Caco-2 (cell line): ENCODE measurements around the gene BDKRB2. TPM values are rescaled to one million over a fixed set of nuclear protein-coding genes. Genes with fewer than 3 reads are reported as not detected.

Experiments used
- BruUV-seq: library from RNA; stranded (reverse); fragments of 400-500 nt; replicated peaks from 2 replicates; lab custom pipeline; 2021; lab: Mats Ljungman, UMichigan
- CTCF ChIA-PET: fragments of 300-600 bp; sonication (Branson Sonifier 250); formaldehyde crosslinking; loops from one replicate; lab custom pipeline; 2022; ENCODE audit warnings: antibody characterized with exemption; lab: Charles Lee
- POLR2A ChIA-PET: fragments of 300-600 bp; sonication (Branson Sonifier 250); formaldehyde crosslinking; loops from one replicate; lab custom pipeline; 2022; ENCODE audit warnings: antibody characterized with exemption; lab: Charles Lee
- DNase-seq, 2 experiments: peaks; one replicate each; pipeline versions ENCODE4 v3.0.0 to v3.0.0-alpha.2; 2020 to 2022
- H3K27me3 ChIP-seq: replicated peaks from 2 replicates; pipeline ENCODE4 v1.6.0; 2011; ENCODE audit warnings: low read length; ENCODE audit not compliant: control insufficient read depth, insufficient read depth
- H3K36me3 ChIP-seq: 2 replicates; pipeline ENCODE4 v1.5.1; 2011; ENCODE audit warnings: low read length; ENCODE audit not compliant: control insufficient read depth, insufficient read depth
- H3K4me1 ChIP-seq: fragments of 250-450 bp; sonication (Bioruptor Pico); 2 replicates; pipeline ENCODE4 v1.5.1; 2020; ENCODE audit warnings: mild to moderate bottlenecking
- H3K4me3 ChIP-seq: 2 replicates; pipeline ENCODE4 v1.5.1; 2011; ENCODE audit warnings: low read depth, mild to moderate bottlenecking, control low read depth, low read length
- H3K9me3 ChIP-seq: fragments of 250-450 bp; sonication (Bioruptor Pico); 2 replicates; pipeline ENCODE4 v1.5.1; 2020; ENCODE audit warnings: mild to moderate bottlenecking, moderate library complexity
- H3K27ac Mint-ChIP-seq: one replicate; pipeline ENCODE4 v1.8.0; 2022; ENCODE audit warnings: mixed read lengths; ENCODE audit not compliant: unreplicated experiment
- H3K27me3 Mint-ChIP-seq: one replicate; pipeline ENCODE4 v1.8.0; 2022; ENCODE audit warnings: mixed read lengths; ENCODE audit not compliant: insufficient read depth, unreplicated experiment
- H3K36me3 Mint-ChIP-seq: one replicate; pipeline ENCODE4 v1.8.0; 2022; ENCODE audit warnings: mild to moderate bottlenecking, mixed read lengths; ENCODE audit not compliant: insufficient read depth, unreplicated experiment
- H3K4me1 Mint-ChIP-seq: one replicate; pipeline ENCODE4 v1.8.0; 2022; ENCODE audit warnings: low read depth, mixed read lengths; ENCODE audit not compliant: unreplicated experiment
- H3K4me3 Mint-ChIP-seq: one replicate; pipeline ENCODE4 v1.8.0; 2022; ENCODE audit warnings: mild to moderate bottlenecking, moderate library complexity, mixed read lengths; ENCODE audit not compliant: unreplicated experiment
- H3K9me3 Mint-ChIP-seq: one replicate; pipeline ENCODE4 v1.8.0; 2022; ENCODE audit warnings: mixed read lengths; ENCODE audit not compliant: unreplicated experiment
- intact Hi-C: fragments of 100-400 bp; cut with micrococcal nuclease; formaldehyde crosslinking; loops from one replicate; pipeline ENCODE4 v1.10.0; 2022; ENCODE audit not compliant: unreplicated experiment
- total RNA-seq: library from RNA; stranded (reverse); gene quantifications from 2 replicates; pipeline ENCODE4 v1.2.3, GENCODE V29; 2022
- TF ChIP-seq, protein P1 (sequence below), 2 experiments: fragments of 200-600 bp in 1 of 2; IDR thresholded peaks; 1 replicate in 1 of 2; 2 replicates in 1 of 2; pipeline versions ENCODE4 v1.5.1 to v1.8.0; 2011 to 2022; ENCODE audit warnings: antibody characterized with exemption in 1 of 2, control low read depth in 1 of 2, inconsistent platforms in 1 of 2, low read depth in 1 of 2, low read length in 1 of 2, mild to moderate bottlenecking in 1 of 2, moderate library complexity in 1 of 2; ENCODE audit not compliant: insufficient read depth in 1 of 2, severe bottlenecking in 1 of 2, unreplicated experiment in 1 of 2

Gene BDKRB2
- total RNA-seq, 1 experiment from 2014 or later: 2.0 TPM

DNA sequence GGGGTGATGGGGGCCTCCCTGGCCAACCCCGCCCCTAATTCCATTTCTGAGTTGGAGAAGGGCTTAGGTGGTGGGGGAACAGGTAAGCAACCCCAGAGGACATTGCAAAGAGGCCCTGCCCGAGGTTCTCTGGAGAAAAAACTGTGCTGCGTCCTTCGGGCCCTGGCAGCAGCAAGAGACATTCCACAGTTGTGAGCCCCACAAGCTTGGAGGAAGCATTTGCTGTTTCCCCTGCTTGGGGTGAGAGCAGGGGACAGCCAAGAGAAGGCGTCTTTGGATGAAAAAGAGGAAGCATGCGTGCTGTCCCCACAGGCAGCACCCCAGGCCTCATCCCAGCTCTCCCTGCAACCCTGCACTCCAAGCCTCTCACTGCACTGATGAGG, 1.3 kb downstream of the BDKRB2 start:
- no TSS peak for BruUV-seq
- Mint-ChIP-seq H3K4me3 (no peak overlapping the region), H3K9me3 (no peaks in the 10 kb centered on the region), H3K36me3 (no peaks in the 10 kb centered on the region), H3K27ac (no peak overlapping the region), H3K27me3 (no peaks in the 10 kb centered on the region), H3K4me1 (no peaks in the 10 kb centered on the region)
- no peak for DNase-seq
- CTCF ChIA-PET: no interaction called here
- TF ChIP-seq, protein P1, sequence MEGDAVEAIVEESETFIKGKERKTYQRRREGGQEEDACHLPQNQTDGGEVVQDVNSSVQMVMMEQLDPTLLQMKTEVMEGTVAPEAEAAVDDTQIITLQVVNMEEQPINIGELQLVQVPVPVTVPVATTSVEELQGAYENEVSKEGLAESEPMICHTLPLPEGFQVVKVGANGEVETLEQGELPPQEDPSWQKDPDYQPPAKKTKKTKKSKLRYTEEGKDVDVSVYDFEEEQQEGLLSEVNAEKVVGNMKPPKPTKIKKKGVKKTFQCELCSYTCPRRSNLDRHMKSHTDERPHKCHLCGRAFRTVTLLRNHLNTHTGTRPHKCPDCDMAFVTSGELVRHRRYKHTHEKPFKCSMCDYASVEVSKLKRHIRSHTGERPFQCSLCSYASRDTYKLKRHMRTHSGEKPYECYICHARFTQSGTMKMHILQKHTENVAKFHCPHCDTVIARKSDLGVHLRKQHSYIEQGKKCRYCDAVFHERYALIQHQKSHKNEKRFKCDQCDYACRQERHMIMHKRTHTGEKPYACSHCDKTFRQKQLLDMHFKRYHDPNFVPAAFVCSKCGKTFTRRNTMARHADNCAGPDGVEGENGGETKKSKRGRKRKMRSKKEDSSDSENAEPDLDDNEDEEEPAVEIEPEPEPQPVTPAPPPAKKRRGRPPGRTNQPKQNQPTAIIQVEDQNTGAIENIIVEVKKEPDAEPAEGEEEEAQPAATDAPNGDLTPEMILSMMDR (IDR thresholded peaks at IDR 0.05; ENCODE audit: insufficient read depth in 1 of 2, low read depth in 1 of 2, low read length in 1 of 2, severe bottlenecking in 1 of 2, unreplicated experiment in 1 of 2): no peak
- POLR2A ChIA-PET: no interaction called here
- Histone ChIP-seq H3K9me3 (no peaks in the 10 kb centered on the region), H3K4me3 (no peak overlapping the region), H3K36me3 (no peaks in the 10 kb centered on the region), H3K27me3 (no peaks in the 10 kb centered on the region), H3K4me1 (peaks cover 14% of the 10 kb centered on the region)
- intact Hi-C loops: loop anchor here (2.0 kb wide), 1 partner anchor 105 kb away; no protein-coding TSS in a partner anchor

DNA sequence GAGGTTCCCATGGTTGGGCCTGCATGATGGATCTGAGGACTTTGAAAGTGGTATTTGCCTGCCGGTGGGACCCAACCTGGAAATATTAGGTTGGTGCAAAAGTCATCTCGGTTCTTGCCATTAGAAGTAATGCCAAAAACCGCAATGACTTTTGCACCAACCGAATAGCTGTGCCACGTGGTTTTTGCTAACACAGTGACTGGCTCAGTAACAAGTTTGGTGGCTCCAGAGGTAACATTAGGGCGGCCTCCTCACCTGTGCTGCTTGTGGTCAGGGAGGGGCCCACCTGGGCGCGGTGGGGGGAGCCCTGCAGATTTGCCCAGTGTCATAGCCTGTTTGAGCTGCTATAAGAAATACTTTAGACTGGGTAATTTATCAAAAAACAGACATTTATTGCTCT, 1.8 kb downstream of the BDKRB2 start:
- TF ChIP-seq, protein P1 (IDR thresholded peaks at IDR 0.05; ENCODE audit: insufficient read depth in 1 of 2, low read depth in 1 of 2, low read length in 1 of 2, severe bottlenecking in 1 of 2, unreplicated experiment in 1 of 2): no peak
- Mint-ChIP-seq H3K27me3 (no peaks in the 10 kb centered on the region), H3K4me1 (no peaks in the 10 kb centered on the region), H3K9me3 (no peaks in the 10 kb centered on the region), H3K36me3 (no peaks in the 10 kb centered on the region), H3K4me3 (no peak overlapping the region), H3K27ac (no peak overlapping the region)
- no peaks in the 10 kb centered on the region for H3K36me3 ChIP-seq
- no peaks in the 10 kb centered on the region for H3K9me3 ChIP-seq
- CTCF ChIA-PET: no interaction called here
- DNase-seq: no peak
- intact Hi-C loops: no loop called here
- no peak overlapping the region for H3K4me3 ChIP-seq
- H3K27me3 ChIP-seq: no peaks in the 10 kb centered on the region
- no TSS peak for BruUV-seq
- POLR2A ChIA-PET: no interaction called here
- peaks cover 14% of the 10 kb centered on the region for H3K4me1 ChIP-seq

GRCh38 chr14:96207686-96208085, 3.0 kb downstream of the BDKRB2 start:
- Histone ChIP-seq H3K4me3 (no peak overlapping the region), H3K27me3 (no peaks in the 10 kb centered on the region), H3K9me3 (no peaks in the 10 kb centered on the region), H3K4me1 (peaks cover 14% of the 10 kb centered on the region), H3K36me3 (no peaks in the 10 kb centered on the region)
- no peaks in the 10 kb centered on the region for H3K4me1 Mint-ChIP-seq
- no peak overlapping the region for H3K4me3 Mint-ChIP-seq
- H3K36me3 Mint-ChIP-seq: no peaks in the 10 kb centered on the region
- no peak overlapping the region for H3K27ac Mint-ChIP-seq
- DNase-seq: no peak
- H3K27me3 Mint-ChIP-seq: no peaks in the 10 kb centered on the region
- peaks cover 9% of the 10 kb centered on the region for H3K9me3 Mint-ChIP-seq
- no TSS peak for BruUV-seq
- TF ChIP-seq, protein P1 (IDR thresholded peaks at IDR 0.05; ENCODE audit: insufficient read depth in 1 of 2, low read depth in 1 of 2, low read length in 1 of 2, severe bottlenecking in 1 of 2, unreplicated experiment in 1 of 2): no peak
- intact Hi-C loops: no loop called here
- CTCF ChIA-PET: no interaction called here
- POLR2A ChIA-PET: no interaction called here
